ENCODE results near the gene RICTOR. TPM values are rescaled to one million over a fixed set of nuclear protein-coding genes. Genes with fewer than 3 reads are reported as not detected.

Gene RICTOR
- total RNA-seq, 4 donors from 2014 or later = 21.7 to 46.7 (median 33.4) TPM

GRCh38 chr5:39059064-39059463 lies 15.1 kb downstream of the RICTOR start:
- 65 to 67% methylated on average over 2 of the region's 2 CpGs for WGBS, 2 donors
- no peak for DNase-seq (ENCODE audit: low spot score in 2 of 2)
- H3K4me3 ChIP-seq (ENCODE audit: low read depth, poor library complexity, severe bottlenecking) = no peak overlapping the region
- intact Hi-C loops (cut with DNase I; ENCODE audit: low total_unique reads) = no loop called here
- no peak for TF ChIP-seq POLR2A (IDR thresholded peaks at IDR 0.05)
- no peak for TF ChIP-seq CTCF (IDR thresholded peaks at IDR 0.05)

GRCh38 chr5:39058178-39058921 lies 15.8 kb downstream of the RICTOR start:
- TF ChIP-seq CTCF (IDR thresholded peaks at IDR 0.05) (no peak), POLR2A (IDR thresholded peaks at IDR 0.05) (no peak)
- DNase-seq (ENCODE audit: low spot score in 2 of 2) = no peak
- WGBS, 2 donors = 49 to 55% methylated on average over 2 of the region's 2 CpGs
- intact Hi-C loops (cut with DNase I; ENCODE audit: low total_unique reads) = no loop called here
- H3K4me3 ChIP-seq (ENCODE audit: low read depth, poor library complexity, severe bottlenecking) = no peak overlapping the region

GRCh38 chr5:39057734-39058133 lies 16.5 kb downstream of the RICTOR start:
- WGBS, 2 donors = 17 to 24% methylated on average over 2 of the region's 2 CpGs
- intact Hi-C loops (cut with DNase I; ENCODE audit: low total_unique reads) = no loop called here
- H3K4me3 ChIP-seq (ENCODE audit: low read depth, poor library complexity, severe bottlenecking) = no peak overlapping the region
- TF ChIP-seq POLR2A (IDR thresholded peaks at IDR 0.05) (no peak), CTCF (IDR thresholded peaks at IDR 0.05) (no peak)
- no peak for DNase-seq (ENCODE audit: low spot score in 2 of 2)

GRCh38 chr5:39055768-39056398 lies 18.3 kb downstream of the RICTOR start:
- intact Hi-C loops (cut with DNase I; ENCODE audit: low total_unique reads) = no loop called here
- TF ChIP-seq CTCF (IDR thresholded peaks at IDR 0.05) = no peak
- TF ChIP-seq POLR2A (IDR thresholded peaks at IDR 0.05) = no peak
- H3K4me3 ChIP-seq (ENCODE audit: low read depth, poor library complexity, severe bottlenecking) = no peak overlapping the region
- WGBS, 2 donors = 66 to 70% methylated on average over 5 of the region's 5 CpGs
- DNase-seq (ENCODE audit: low spot score in 2 of 2) = no peak

GRCh38 chr5:39055027-39055767 lies 19.0 kb downstream of the RICTOR start:
- H3K4me3 ChIP-seq (ENCODE audit: low read depth, poor library complexity, severe bottlenecking) = no peak overlapping the region
- no peak for DNase-seq (ENCODE audit: low spot score in 2 of 2)
- WGBS, 2 donors = 62 to 65% methylated on average over 3 of the region's 3 CpGs
- no peak for TF ChIP-seq CTCF (IDR thresholded peaks at IDR 0.05)
- no peak for TF ChIP-seq POLR2A (IDR thresholded peaks at IDR 0.05)
- intact Hi-C loops (cut with DNase I; ENCODE audit: low total_unique reads) = no loop called here

Measured in lower leg skin (tissue), 4 donors.